DND-41 (cell line): ENCODE data around the gene CWH43.

Source experiments
- EZH2 ChIP-seq: IDR thresholded peaks from 3 replicates; pipeline ENCODE4 v1.6.1; 2012; ENCODE audit warnings: borderline replicate concordance, low read depth, mild to moderate bottlenecking, moderate library complexity, low read length, inconsistent platforms; ENCODE audit not compliant: severe bottlenecking
- TF ChIP-seq, protein P1 (sequence below): IDR thresholded peaks from 2 replicates; pipeline ENCODE4 v1.5.1; 2012; ENCODE audit warnings: borderline replicate concordance, low read length, moderate library complexity, mild to moderate bottlenecking; ENCODE audit not compliant: poor library complexity, severe bottlenecking; ENCODE audit errors: extremely low read depth

DNA sequence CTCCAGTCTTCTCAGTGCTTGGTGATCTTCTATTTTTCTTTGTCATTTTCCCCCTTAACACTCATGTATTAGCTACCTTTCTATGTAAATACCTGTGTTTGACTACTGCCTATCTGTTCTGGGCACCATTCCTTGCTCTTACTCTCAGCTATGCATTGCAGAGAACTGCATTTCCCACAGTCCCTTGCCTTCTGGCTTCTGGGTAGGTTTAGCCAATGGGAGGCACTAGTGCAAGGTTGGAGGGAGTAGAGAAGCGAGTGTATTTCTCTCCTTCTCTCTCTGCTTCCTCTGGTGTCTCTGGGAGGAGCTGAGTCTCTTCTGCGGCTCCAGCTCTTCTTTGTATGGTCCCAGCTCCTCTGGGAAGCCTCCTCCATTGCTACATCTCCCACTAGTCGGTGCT, 50.5 kb downstream of the CWH43 start:
- TF ChIP-seq EZH2 = no peak
- TF ChIP-seq, protein P1, sequence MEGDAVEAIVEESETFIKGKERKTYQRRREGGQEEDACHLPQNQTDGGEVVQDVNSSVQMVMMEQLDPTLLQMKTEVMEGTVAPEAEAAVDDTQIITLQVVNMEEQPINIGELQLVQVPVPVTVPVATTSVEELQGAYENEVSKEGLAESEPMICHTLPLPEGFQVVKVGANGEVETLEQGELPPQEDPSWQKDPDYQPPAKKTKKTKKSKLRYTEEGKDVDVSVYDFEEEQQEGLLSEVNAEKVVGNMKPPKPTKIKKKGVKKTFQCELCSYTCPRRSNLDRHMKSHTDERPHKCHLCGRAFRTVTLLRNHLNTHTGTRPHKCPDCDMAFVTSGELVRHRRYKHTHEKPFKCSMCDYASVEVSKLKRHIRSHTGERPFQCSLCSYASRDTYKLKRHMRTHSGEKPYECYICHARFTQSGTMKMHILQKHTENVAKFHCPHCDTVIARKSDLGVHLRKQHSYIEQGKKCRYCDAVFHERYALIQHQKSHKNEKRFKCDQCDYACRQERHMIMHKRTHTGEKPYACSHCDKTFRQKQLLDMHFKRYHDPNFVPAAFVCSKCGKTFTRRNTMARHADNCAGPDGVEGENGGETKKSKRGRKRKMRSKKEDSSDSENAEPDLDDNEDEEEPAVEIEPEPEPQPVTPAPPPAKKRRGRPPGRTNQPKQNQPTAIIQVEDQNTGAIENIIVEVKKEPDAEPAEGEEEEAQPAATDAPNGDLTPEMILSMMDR = no peak
